HG02973 (cell line): ENCODE measurements around the gene UGT1A6.
"Not testable (repeated sequence)": the region's sequence is repeated elsewhere in the genome, so short reads cannot be mapped to it uniquely, and the experiment has no call there.

Source experiments
- ATAC-seq: cut with Tn5 transposase; IDR thresholded peaks from one replicate; pipeline ENCODE4 v1.9.1; 2021; ENCODE audit warnings: moderate library complexity; ENCODE audit not compliant: unreplicated experiment

Gene UGT1A6

DNA sequence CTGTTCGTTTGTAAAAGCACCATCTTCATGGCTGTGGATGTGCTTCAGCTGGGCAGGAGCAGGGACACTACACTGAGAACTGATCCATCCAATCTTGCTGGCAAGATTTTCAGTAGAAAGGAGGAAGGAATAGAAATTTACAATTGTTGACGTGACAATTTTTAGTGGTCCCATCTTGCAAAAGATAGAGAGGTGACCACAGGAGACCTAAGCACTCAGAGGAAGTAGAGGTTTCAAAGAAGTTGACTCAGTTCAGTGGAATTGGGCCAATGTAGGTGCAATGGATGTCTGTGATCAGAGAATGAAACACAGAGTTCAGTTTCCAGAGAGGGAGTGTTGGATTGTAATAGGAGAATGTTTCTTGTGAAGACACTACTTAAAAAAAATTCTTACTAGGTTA lies 21.4 kb downstream of the UGT1A6 start:
- no peak for ATAC-seq

DNA sequence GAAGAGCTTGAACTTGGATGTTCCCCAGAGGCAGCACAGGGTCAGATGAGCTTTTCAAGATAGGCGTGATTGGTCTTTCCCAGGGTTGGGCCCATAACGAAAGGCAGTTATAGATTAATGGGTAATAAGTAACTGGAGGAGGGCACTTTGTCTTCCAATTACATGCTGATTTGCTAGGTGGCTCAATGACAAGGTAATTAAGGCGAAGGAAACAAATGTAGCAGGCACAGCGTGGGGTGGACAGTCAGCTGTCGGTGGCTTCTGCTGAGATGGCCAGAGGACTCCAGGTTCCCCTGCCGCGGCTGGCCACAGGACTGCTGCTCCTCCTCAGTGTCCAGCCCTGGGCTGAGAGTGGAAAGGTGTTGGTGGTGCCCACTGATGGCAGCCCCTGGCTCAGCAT lies 25.9 kb downstream of the UGT1A6 start, which contains the start of gene UGT1A4:
Gene UGT1A4 (plus strand): TSS at position 185 of the 400 bp plus-strand sequence. CDS start 85 bp downstream, at position 270.
- no peak for ATAC-seq

DNA sequence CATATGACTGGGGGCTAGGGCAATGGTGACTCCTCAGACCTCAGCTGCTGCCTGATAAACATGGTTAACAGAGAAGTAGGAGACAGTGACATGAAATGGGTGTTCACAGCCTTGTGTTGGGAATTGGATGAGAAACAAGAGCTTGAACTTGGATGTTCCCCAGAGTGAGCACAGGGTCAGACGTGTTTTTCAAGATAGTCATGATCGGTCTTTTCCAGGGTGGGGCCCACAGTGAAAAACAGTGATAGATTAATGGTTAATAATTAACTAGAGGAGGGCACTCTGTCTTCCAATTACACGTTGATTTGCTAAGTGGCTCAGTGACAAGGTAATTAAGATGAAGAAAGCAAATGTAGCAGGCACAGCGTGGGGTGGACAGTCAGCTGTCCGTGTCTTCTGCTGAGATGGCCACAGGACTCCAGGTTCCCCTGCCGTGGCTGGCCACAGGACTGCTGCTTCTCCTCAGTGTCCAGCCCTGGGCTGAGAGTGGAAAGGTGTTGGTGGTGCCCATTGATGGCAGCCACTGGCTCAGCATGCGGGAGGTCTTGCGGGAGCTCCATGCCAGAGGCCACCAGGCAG lies 36.1 kb downstream of the UGT1A6 start, which contains the start of gene UGT1A3:
Gene UGT1A3 (plus strand): TSS at position 320 of the 579 bp plus-strand sequence. CDS start 85 bp downstream, at position 405.
- no peak for ATAC-seq

DNA sequence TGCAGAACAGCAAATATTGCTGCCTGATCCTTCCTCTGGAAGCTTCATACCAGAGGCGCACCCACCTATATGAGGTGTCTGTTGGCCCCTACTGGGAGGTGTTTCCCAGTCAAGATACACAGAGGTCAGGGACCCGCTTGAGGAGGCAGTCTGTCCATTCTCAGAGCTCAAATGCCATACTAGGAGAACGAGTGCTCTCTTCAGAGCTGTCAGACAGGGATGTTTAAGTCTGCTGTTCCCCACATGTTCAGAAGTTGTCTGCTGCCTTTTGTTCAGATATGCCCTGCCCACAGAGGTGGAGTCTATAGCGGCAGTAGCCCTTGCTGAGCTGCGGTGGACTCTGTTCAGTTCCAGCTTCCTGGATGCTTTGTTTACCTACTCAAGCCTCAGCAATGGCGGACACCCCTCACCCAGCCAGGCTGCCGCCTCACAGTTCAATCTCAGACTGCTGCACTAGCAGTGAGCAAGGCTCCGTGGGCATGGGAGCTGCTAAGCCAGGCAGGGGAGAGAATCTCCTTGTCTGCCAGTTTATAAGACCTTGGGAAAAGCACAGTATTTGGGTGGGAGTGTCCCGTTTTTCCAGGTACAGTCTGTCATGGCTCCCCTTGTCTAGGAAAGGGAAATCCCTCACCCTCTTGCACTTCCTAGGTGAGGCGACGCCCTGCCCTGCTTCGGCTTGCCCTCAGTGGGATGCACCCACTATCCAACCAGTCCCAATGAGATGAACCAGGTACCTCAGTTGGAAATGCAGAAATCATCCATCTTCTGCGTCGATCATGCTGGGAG lies 44.4 kb downstream of the UGT1A6 start:
- ATAC-seq = not testable (repeated sequence)

DNA sequence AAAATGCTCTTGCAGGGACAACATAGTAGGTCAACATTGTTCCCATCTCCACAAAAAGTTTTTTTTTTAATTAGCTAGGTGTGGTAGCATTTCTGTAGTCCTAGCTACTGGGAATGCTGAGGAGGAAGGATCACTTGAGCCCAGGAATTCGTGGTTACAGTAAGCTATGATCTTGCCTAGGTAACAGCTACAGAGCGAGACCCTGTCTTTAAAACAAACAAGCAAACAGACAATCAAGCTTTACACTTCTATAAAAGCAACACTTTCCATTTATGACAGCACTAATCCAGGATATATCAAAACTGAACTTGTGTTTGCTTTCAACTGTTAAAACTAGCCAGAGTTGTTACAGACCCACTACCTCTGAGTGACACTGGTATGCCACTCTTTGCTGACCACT lies 48.2 kb downstream of the UGT1A6 start:
- ATAC-seq = no peak

DNA sequence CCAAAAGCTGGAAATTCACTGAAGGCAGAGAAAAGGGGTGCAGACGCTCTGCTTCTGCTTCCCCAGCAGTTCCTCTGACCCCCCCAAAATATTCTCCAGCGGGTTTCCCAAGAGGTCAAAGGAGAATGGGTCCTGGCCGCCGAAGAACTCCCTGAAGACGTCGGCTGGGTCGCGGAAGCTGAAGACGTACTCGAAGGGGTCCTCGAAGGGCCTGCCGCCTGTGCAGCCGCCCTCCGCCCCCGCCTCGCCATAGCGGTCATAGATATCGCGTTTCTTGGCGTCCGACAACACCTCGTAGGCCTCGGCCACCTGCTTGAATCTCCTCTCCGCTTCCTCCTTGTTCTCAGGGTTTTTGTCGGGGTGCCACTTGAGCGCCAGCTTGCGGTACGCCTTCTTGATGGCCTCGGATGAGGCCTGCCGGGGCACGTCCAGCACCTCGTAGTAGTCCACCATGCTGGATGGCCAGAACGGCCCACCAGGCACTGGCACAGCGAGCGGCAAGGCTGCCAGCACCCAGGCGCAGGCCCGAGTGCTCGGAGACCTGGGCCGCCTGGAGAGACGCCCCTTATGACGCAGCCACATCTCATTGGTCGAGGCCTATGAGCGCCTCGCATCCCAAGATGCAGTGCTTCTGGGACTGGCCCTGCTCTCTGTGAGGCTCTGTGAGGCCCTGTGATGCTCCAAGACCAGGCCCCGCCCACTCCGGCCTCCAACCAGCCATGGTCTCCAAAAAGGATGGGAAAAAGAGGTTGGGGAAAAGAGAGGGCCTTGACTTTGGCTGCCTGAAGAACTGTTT lies 51.0 kb downstream of the UGT1A6 start:
- ATAC-seq = no peak

DNA sequence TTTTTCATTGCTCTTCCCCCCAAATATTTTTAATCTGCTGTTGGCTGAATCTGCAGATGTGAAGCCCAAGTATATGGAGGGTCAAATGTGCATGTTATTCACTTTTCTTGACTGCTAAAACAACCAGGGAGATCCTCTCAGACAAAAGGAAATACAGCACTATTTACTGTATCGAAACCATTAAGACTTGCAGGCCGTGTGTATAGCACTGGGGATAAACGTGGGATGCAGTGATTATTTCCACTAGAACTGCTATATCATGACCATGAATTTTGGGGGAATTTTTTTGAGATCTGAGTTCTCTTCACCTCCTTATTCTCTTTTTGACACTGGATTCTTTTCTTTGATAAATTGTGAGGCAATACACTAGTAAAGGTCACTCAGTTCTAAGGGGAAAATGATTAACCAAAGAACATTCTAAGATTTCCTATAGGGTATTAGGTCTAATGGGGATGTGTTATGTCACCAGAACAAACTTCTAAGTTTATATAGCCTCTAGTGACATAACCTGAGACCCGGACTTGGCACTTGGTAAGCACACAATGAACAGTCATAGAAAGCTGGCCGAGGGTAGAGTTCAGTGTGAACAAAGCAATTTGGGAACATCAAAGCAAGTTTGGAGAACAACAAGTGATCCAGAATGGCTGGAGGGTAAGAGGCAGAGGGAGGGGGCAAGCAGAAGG lies 52.5 kb downstream of the UGT1A6 start:
- ATAC-seq = no peak

DNA sequence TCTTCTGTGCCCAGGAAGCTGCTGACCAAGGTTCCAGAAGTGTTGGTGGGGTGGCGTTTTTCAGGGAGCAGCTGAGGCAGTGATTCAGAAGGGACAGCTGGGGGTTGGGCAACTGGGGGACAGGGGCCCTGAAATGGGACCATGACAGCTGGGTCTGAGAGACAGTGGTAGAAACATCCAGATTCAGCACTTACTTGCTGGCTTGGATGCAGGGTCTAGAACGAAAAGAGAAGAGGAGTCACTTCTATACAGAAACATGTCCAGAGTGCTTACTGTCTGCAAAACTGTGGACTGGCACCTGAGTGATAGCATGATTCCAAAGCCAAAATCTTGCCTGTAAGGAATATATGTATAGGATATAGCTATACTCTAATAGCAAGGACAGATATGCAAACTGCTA lies 53.1 kb downstream of the UGT1A6 start:
- ATAC-seq = not testable (repeated sequence)

DNA sequence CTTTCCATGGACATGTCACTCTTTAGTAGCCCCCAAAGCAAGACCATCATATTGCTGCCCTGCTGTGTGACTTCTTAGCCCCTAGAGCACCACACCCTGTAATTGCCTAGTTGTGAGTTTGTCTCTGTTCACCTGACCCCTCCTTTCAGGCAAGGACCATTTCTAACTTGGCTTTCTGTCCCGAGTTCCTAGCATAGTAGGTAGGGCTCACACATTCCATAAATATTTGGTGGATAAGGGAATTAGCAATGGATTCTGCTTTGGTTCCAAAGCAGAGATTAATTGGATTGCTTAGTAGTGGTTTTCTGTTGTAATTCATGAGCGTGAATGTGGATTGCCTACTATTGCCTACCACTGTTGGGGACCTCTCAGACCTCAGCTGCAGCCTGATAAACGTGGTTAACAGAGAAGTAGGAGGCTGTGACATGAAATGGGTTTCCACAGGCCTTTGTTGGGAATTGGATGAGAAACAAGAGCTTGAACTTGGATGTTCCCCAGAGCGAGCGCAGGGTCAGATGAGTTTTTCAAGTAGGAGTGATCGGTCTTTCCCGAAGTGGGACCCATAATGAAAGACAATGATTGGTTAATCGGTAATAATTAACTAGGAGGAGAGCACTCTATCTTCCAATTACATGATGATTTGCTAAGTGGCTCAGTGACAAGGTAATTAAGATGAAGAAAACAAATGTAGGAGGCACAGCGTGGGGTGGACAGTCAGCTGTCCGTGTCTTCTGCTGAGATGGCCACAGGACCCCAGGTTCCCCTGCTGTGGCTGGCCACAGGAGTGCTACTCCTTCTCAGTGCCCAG lies 54.0 kb downstream of the UGT1A6 start:
- no peak for ATAC-seq

DNA sequence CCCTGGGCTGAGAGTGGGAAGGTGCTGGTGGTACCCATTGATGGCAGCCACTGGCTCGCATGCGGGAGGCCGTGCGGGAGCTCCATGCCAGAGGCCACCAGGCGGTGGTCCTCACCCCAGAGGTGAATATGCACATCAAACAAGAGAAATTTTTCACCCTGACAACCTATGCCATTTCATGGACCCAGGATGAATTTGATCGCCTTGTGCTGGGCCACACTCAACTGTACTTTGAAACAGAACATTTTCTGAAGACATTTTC lies 54.5 kb downstream of the UGT1A6 start:
- ATAC-seq = no peak

DNA sequence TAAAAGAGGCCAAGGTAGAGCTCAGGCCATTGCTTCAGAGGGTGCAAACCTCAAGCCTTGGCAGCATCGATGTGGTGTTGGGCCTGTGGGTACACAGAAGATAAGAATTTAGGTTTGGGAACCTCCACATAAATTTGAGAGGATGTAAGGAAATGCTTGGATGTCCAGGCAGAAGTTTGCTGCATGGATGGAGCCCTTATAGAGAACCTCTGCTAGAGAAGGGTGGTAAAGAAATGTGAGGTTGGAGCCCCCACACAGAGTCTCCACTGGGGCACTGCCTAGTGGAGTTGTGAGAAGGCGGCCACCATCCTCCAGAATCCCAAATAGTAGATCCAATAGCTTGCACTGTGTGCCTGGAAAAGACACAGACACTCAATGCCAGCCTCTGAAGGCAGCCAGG lies 58.0 kb downstream of the UGT1A6 start:
- not testable (repeated sequence) for ATAC-seq

DNA sequence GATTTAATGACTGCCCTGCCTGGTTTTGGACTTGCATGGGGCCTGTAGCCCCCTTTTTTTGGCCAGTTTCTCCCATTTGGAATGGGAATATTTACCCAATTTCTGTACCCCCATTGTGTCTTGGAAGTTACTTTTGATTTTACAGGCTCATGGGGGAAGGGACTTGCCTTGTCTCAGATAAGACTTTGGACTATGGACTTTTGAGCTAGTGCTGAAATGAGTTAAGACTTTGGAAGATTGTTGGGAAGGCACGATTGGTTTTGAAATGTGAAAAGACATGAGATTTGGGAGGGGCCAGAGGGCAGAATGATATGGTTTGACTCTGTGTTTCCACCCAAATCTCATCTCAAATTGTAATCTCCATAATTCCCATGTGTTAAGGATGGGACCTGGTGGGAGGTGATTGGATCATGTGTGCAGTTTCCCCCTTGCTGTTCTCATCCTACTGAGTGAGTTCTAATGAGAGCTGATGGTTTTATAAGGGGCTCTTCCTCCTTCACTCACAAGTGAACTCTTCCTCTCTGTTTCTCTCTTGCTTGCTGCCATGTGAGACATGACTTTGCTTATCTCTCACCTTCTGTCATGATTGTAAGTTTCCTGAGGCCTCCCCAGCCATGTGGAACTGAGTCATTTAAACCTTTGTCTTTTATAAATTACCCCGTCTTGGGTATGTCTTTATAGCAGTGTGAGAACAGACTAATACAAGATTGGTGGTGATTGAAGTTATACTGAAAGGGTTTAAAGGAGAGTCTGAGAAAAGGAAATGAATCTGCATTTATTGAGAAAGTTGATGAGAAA lies 58.7 kb downstream of the UGT1A6 start:
- not testable (repeated sequence) for ATAC-seq

DNA sequence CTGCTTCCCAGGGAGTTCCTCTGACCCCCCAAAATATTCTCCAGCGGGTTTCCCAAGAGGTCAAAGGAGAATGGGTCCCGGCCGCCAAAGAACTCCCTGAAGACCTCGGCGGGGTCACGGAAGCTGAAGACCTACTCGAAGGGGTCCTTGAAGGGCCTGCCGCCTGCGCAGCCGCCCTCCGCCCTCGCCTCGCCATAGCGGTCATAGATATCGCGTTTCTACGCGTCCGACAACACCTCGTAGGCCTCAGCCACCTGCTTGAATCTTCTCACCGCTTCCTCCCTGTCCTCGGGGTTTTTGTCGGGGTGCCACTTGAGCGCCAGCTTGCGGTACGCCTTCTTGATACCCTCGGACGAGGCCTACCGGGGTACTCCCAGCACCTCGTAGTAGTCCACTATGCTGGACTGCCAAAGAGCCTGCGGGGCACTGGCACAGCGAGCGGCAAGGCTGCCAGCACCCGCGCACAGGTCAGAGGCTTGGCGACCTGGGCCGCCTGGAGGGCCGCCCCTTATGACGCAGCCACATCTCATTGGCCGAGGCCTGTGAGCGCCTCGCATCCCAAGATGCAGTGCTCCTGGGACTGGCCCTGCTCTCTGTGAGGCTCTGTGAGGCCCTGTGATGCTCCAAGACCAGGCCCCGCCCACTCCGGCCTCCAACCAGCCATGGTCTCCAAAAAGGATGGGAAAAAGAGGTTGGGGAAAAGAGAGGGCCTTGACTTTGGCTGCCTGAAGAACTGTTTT lies 62.4 kb downstream of the UGT1A6 start:
- no peak for ATAC-seq

DNA sequence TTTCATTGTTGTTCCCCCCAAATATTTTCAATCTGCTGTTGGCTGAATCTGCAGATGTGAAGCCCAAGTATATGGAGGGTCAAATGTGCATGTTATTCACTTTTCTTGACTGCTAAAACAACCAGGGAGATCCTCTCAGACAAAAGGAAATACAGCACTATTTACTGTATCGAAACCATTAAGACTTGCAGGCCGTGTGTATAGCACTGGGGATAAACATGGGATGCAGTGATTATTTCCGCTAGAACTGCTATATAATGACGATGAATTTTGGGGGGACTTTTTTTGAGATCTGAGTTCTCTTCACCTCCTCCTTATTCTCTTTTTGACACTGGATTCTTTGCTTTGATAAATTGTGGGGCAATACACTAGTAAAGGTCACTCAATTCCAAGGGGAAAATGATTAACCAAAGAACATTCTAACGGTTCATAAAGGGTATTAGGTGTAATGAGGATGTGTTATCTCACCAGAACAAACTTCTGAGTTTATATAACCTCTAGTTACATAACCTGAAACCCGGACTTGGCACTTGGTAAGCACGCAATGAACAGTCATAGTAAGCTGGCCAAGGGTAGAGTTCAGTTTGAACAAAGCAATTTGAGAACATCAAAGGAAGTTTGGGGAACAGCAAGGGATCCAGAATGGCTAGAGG lies 63.9 kb downstream of the UGT1A6 start:
- no peak for ATAC-seq

DNA sequence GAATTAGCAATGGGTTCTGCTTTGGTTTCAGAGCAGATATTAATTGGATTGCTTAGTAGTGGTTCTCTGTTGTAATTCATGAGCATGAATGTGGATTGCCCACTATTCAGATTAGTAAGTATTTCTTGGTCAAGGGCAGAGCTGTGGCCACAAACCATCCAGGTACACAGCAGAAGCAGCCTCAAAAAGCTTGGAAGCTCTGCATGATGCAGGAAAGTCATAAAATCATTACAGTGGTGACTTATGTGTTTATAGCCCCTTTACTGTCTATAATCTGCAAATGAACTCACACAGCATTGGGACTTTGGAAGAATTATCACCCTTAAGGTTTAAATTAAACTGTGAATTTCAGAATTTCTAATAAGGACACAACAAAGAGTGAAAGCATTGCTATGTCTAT lies 65.5 kb downstream of the UGT1A6 start:
- ATAC-seq = no peak

DNA sequence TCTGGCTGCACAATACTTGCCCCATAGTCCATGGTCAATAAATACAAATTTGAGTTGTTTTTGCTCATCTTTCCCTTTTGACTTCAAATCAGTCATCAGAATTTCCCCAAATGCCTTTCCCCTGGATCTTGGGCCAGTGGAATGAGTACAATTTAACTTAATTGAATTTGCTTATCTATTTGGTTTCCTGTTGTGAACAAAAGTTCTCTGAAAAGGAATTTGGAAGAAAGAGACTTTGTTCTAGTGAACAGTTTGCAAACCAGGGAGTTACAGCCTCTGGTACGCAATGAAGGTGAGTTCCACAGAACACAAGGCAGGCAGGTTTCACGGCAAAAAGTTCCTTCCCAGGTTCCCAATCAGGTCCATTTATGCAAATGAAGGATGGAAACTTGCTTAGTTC lies 66.2 kb downstream of the UGT1A6 start:
- ATAC-seq = no peak

DNA sequence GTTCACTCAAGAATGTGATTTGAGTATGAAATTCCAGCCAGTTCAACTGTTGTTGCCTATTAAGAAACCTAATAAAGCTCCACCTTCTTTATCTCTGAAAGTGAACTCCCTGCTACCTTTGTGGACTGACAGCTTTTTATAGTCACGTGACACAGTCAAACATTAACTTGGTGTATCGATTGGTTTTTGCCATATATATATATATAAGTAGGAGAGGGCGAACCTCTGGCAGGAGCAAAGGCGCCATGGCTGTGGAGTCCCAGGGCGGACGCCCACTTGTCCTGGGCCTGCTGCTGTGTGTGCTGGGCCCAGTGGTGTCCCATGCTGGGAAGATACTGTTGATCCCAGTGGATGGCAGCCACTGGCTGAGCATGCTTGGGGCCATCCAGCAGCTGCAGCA lies 67.4 kb downstream of the UGT1A6 start, which contains the start of gene UGT1A1:
Gene UGT1A1 (plus strand): TSS at position 228 of the 400 bp plus-strand sequence. CDS start 18 bp downstream, at position 246.
- ATAC-seq = no peak

DNA sequence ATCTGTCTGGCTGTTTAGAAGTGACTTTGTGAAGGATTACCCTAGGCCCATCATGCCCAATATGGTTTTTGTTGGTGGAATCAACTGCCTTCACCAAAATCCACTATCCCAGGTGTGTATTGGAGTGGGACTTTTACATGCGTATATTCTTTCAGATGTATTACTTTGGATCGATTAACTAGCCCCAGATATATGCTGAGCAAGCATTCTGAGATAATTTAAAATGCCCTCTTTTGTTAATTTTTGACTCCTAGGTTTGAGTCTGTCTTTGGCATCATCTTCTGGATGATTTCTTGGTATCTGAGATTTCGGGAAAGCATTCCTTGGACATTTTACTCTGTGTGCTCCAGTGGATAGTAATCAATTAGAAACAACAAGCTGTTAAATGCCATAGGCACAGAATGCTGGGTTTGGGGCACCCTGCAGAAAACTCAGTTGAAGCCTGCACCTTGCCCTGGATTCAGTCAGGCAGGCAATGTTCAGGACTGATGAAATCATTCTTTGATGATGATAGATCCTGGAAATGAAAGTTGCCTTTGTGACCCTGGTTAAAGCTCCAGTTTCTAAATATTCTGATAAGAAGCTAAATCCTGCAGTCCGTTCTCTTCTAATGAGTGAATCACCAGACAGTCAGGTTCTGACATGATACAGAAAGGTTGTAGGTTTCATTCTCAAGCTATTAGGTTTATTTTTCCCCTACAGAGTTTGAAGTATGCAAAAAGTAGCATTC lies 68.5 kb downstream of the UGT1A6 start:
- no peak for ATAC-seq
